Stimulated activated CD4-positive, alpha-beta T cell treated with anti-CD3 and anti-CD28 coated beads, Interleukin-12 subunit alpha, Interleukin-12 subunit beta, amount 100 ng/mL, for 24 hours (primary cell): ENCODE data around the gene KLF13.

Source experiments
- DNase-seq, 2 experiments: peaks; one replicate each; pipeline ENCODE4 v3.0.0-alpha.2; 2020; ENCODE audit warnings: low read depth in 2 of 2

Gene KLF13

GRCh38 chr15:31381801-31382712, 55.4 kb downstream of the KLF13 start:
- DNase-seq: no peak

- no peak for DNase-seq
Observed at GRCh38 chr15:31382713-31383045, 56.0 kb downstream of the KLF13 start.

GRCh38 chr15:31383139-31383538, 56.5 kb downstream of the KLF13 start:
- no peak for DNase-seq

- DNase-seq: no peak
Observed at GRCh38 chr15:31384568-31384967, 57.9 kb downstream of the KLF13 start.

- no peak for DNase-seq
Observed at GRCh38 chr15:31385736-31386135, 59.1 kb downstream of the KLF13 start.

GRCh38 chr15:31387092-31387478, 60.5 kb downstream of the KLF13 start:
- no peak for DNase-seq

- DNase-seq: no peak
Observed at GRCh38 chr15:31387479-31388118, 61.0 kb downstream of the KLF13 start.

GRCh38 chr15:31389576-31389975, 62.9 kb downstream of the KLF13 start:
- no peak for DNase-seq

- DNase-seq: no peak
Observed at GRCh38 chr15:31390029-31390428, 63.4 kb downstream of the KLF13 start.

GRCh38 chr15:31390777-31391486, 64.3 kb downstream of the KLF13 start:
- DNase-seq: no peak

GRCh38 chr15:31391687-31392671, 65.3 kb downstream of the KLF13 start:
- peak; percentile 46 to 79 for DNase-seq

- DNase-seq: no peak
Observed at GRCh38 chr15:31392761-31393401, 66.2 kb downstream of the KLF13 start.

- DNase-seq: no peak
Observed at GRCh38 chr15:31393444-31394091, 66.9 kb downstream of the KLF13 start.

- DNase-seq: no peak
Observed at GRCh38 chr15:31396881-31397560, 70.4 kb downstream of the KLF13 start.

- no peak for DNase-seq
Observed at GRCh38 chr15:31397851-31398661, 71.4 kb downstream of the KLF13 start.

- DNase-seq: no peak
Observed at GRCh38 chr15:31398677-31399301, 72.2 kb downstream of the KLF13 start.

GRCh38 chr15:31399544-31400171, 73.0 kb downstream of the KLF13 start:
- no peak for DNase-seq
